Stimulated activated memory B cell treated with anti-CD40 and anti-IgM and Interleukin-4, amounts not matched to agents 10 μg/mL and 1 μg/mL and 100 μg/mL, for 72 hours (primary cell): Measurements from ENCODE around the gene SPIRE1.

ENCODE experiments used
- ATAC-seq: fragments of 150-1000 bp; cut with Tn5 transposase; 2 replicates; pipeline ENCODE4 v1.10.0; 2021
- H3K27ac Mint-ChIP-seq: one replicate; pipeline ENCODE4 v1.8.0; 2022; ENCODE audit warnings: mild to moderate bottlenecking, mixed read lengths
- H3K27me3 Mint-ChIP-seq: one replicate; pipeline ENCODE4 v1.8.0; 2022; ENCODE audit warnings: mixed read lengths
- H3K36me3 Mint-ChIP-seq: one replicate; pipeline ENCODE4 v1.8.0; 2022; ENCODE audit warnings: mixed read lengths
- H3K4me1 Mint-ChIP-seq: one replicate; pipeline ENCODE4 v1.8.0; 2022; ENCODE audit warnings: mixed read lengths
- H3K4me3 Mint-ChIP-seq: one replicate; pipeline ENCODE4 v1.8.0; 2022; ENCODE audit warnings: mild to moderate bottlenecking, moderate library complexity, mixed read lengths
- H3K9me3 Mint-ChIP-seq: one replicate; pipeline ENCODE4 v1.8.0; 2022; ENCODE audit warnings: mixed read lengths

The SPIRE1 gene

DNA sequence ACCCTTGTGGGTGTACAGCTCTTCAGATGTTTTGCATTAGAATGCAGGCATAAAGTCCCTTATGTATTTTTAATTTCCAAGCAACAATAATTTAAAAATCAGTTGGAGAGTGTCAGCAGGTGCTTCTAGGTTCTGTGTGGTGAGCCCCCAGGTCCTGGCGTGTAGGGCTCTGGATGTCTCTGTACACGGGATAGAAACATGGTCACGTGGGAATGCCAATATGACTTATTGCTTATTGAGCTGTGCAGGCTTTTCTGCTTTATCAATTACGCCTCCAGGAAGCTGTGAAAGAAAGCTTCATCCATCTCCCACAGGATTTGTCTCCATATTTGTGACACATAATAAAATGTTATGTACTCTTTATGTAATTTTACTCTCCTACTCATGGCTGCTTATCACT, 212.4 kb downstream of the SPIRE1 start:
- H3K4me1 Mint-ChIP-seq, result no peaks in the 10 kb centered on the region
- H3K27me3 Mint-ChIP-seq, result no peaks in the 10 kb centered on the region
- no peak for ATAC-seq
- H3K36me3 Mint-ChIP-seq, result peaks cover 22% of the 10 kb centered on the region
- H3K4me3 Mint-ChIP-seq, result no peak overlapping the region
- no peak overlapping the region for H3K27ac Mint-ChIP-seq
- H3K9me3 Mint-ChIP-seq, result peaks cover 4% of the 10 kb centered on the region

- H3K9me3 Mint-ChIP-seq, result peaks cover 4% of the 10 kb centered on the region
- no peaks in the 10 kb centered on the region for H3K27me3 Mint-ChIP-seq
- ATAC-seq, result no peak
- H3K4me3 Mint-ChIP-seq, result no peak overlapping the region
- H3K27ac Mint-ChIP-seq, result no peak overlapping the region
- H3K4me1 Mint-ChIP-seq, result no peaks in the 10 kb centered on the region
- H3K36me3 Mint-ChIP-seq, result peaks cover 15% of the 10 kb centered on the region
These were observed 214.4 kb downstream of the SPIRE1 start for GRCh38 chr18:12443551-12443950.

DNA sequence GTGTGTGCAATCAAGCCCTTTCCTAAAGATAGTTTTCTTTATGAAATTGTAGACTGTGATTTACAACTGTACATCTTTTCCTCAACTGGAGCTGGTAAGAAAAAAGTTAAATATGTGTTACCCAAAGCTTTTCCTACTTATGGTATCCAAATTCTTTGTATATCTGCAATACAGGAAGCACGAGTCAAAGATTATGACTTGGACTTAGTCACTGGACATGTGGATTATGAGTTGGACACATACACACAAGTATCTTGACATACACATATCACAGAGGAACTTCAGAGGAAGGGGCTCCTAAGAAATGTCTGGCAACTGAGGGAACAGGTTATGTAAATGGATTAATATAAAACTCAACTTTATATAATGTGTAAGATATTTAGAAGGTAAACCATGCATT, 215.0 kb downstream of the SPIRE1 start:
- ATAC-seq, result no peak
- H3K36me3 Mint-ChIP-seq, result peaks cover 21% of the 10 kb centered on the region

DNA sequence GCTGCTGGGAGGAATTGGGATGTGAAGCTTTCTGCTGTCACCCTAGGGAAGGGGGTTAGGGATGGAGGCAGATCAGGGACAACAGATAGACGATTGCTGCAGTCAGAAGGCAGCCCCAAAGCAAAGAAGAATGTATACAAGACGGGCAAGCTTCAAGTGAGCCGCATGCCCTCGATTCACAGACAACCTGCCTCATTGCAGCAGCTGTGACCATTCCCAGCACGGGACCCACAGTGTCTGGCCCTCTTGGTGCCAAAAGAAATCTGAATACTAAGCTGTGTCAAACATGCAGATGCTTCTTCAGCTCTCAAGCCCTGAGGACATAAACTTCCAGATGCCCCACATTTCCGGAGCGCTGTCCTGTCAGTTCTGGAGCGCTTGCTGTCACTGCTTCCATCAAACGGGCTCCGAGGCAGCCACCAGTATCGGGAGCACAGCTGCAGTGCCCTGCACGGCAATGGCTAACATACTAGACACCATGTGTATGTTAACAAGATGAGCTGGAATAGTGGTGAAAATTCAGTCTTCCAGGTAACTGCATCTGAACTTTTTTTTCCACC, 216.4 kb downstream of the SPIRE1 start:
- Mint-ChIP-seq H3K27me3 (no peaks in the 10 kb centered on the region), H3K9me3 (peaks cover 4% of the 10 kb centered on the region)

More for the DNA sequence above, 215.0 kb downstream of the SPIRE1 start:
- no peak overlapping the region for H3K27ac Mint-ChIP-seq
- no peak overlapping the region for H3K4me3 Mint-ChIP-seq
- no peaks in the 10 kb centered on the region for H3K27me3 Mint-ChIP-seq
- peaks cover 4% of the 10 kb centered on the region for H3K9me3 Mint-ChIP-seq
- no peaks in the 10 kb centered on the region for H3K4me1 Mint-ChIP-seq

DNA sequence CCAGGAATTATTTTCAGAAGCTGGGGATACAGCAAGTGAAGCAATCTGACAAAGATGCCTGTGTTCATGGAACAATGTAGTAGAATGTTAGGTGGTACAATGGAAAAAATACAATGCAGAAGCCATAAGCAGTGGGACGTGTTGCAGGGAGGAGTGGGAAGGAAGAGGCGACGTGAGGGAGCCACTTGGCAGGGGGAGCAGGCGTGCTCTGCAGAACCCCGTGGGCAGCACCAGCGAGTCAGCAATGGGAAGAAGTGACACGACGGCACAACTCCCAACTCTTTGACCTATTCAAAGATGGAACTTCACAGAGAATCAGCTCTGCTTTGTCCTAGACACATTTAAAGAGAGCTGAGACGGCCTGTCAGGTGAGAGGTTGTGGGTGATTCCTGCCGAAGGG, 219.7 kb downstream of the SPIRE1 start:
- H3K27ac Mint-ChIP-seq, result no peak overlapping the region
- H3K4me1 Mint-ChIP-seq, result no peaks in the 10 kb centered on the region
- no peak overlapping the region for H3K4me3 Mint-ChIP-seq
- H3K9me3 Mint-ChIP-seq, result no peaks in the 10 kb centered on the region
- no peaks in the 10 kb centered on the region for H3K27me3 Mint-ChIP-seq
- no peak for ATAC-seq
- peaks cover 30% of the 10 kb centered on the region for H3K36me3 Mint-ChIP-seq

More for the DNA sequence above, 216.4 kb downstream of the SPIRE1 start:
- H3K4me1 Mint-ChIP-seq, result no peaks in the 10 kb centered on the region
- peaks cover 27% of the 10 kb centered on the region for H3K36me3 Mint-ChIP-seq
- ATAC-seq, result no peak
- H3K4me3 Mint-ChIP-seq, result no peak overlapping the region
- H3K27ac Mint-ChIP-seq, result no peak overlapping the region

DNA sequence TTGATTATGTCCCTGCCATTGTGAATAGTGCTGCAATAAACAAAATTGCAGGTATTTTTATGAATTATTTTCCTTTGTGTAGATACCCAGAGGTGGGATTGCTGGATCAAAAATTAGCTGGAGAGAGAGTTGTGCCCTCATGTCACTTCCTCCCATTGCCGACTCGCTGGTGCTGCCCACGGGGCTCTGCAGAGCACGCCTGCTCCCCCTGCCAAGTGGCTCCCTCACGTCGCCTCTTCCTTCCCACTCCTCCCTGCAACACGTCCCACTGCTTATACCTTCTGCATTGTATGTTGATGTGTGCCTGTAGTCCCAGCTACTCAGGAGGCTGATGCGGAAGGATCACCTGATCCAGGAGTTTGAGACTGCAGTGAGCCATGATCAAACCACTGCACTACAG, 222.0 kb downstream of the SPIRE1 start:
- ATAC-seq, result no peak
- no peaks in the 10 kb centered on the region for H3K27me3 Mint-ChIP-seq
- H3K4me1 Mint-ChIP-seq, result no peaks in the 10 kb centered on the region
- H3K4me3 Mint-ChIP-seq, result no peak overlapping the region
- H3K36me3 Mint-ChIP-seq, result peaks cover 37% of the 10 kb centered on the region
- H3K9me3 Mint-ChIP-seq, result no peaks in the 10 kb centered on the region
- no peak overlapping the region for H3K27ac Mint-ChIP-seq

DNA sequence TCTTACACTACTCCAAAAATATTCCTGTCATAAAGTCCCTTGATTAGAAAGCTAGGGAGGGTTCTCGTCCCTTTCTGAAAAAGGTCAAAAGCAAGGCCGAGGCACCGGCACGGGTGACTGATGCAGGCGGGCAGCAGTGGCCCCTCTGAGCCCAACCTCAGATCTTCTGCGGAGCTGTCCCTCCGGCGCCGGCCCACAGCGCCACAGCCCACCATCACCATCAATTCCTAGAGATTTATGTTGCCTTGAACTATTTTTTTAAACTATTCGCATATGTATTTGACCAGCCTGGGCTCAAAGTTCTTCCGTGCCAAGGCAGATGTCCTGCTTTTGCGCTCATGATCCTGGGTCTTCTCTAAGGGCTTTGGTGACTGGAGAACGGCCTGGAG, 223.4 kb downstream of the SPIRE1 start:
- no peaks in the 10 kb centered on the region for H3K9me3 Mint-ChIP-seq
- no peaks in the 10 kb centered on the region for H3K4me1 Mint-ChIP-seq
- H3K27me3 Mint-ChIP-seq, result no peaks in the 10 kb centered on the region
- H3K4me3 Mint-ChIP-seq, result no peak overlapping the region
- H3K36me3 Mint-ChIP-seq, result peaks cover 37% of the 10 kb centered on the region
- no peak for ATAC-seq
- no peak overlapping the region for H3K27ac Mint-ChIP-seq

- H3K27ac Mint-ChIP-seq, result no peak overlapping the region
- no peaks in the 10 kb centered on the region for H3K4me1 Mint-ChIP-seq
- no peak for ATAC-seq
- no peaks in the 10 kb centered on the region for H3K27me3 Mint-ChIP-seq
- no peaks in the 10 kb centered on the region for H3K9me3 Mint-ChIP-seq
- peaks cover 37% of the 10 kb centered on the region for H3K36me3 Mint-ChIP-seq
- no peak overlapping the region for H3K4me3 Mint-ChIP-seq
These were observed 223.9 kb downstream of the SPIRE1 start for GRCh38 chr18:12433829-12434540.

- no peak for ATAC-seq
- Mint-ChIP-seq H3K4me1 (no peaks in the 10 kb centered on the region), H3K9me3 (no peaks in the 10 kb centered on the region), H3K27ac (no peak overlapping the region), H3K4me3 (no peak overlapping the region), H3K36me3 (peaks cover 27% of the 10 kb centered on the region), H3K27me3 (no peaks in the 10 kb centered on the region)
These were observed 225.0 kb downstream of the SPIRE1 start for GRCh38 chr18:12432881-12433280.

DNA sequence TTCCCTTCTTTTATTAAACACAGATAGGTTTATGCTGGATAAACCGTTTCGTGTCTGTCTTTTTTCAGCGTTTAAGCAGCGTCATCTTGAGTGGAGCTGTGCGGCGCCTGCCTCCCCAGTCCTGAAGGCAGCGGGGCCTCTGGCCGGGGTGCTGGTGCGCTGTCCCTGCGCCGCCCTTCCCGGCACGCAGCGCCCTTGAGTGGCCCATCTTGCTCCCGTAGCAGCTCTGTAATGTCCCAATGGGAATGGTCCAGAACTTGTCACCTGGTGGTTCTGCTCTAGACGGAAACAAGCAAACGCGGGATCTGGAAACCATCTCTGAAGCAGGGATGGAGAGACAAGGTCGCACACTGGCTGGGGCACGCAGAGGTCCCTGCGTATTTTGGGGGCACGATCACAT, 225.7 kb downstream of the SPIRE1 start:
- Mint-ChIP-seq H3K36me3 (peaks cover 22% of the 10 kb centered on the region), H3K27me3 (no peaks in the 10 kb centered on the region), H3K4me3 (no peak overlapping the region), H3K4me1 (no peaks in the 10 kb centered on the region), H3K27ac (no peak overlapping the region), H3K9me3 (no peaks in the 10 kb centered on the region)
- ATAC-seq, result no peak

DNA sequence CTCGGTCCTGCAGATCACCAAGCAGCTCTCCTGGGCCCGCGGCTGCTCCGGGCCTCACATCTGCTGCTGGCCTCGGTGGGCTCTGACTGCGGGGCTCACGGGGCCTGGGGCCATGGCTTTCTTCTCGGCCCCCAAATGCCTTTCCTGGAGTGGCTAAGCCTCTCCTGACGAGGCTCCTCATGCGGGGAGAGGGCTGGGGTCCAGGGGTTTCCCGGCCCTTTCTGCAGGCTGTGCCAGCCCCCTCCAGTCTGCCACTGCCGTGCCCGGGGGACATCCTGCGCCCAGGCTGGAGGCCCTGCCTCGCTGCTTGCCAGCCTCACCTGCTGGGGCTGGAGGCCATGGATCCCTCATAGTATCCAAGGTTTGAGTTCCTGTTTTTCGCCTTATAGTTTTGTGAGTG, 226.3 kb downstream of the SPIRE1 start:
- Mint-ChIP-seq H3K4me1 (no peaks in the 10 kb centered on the region), H3K36me3 (peaks cover 22% of the 10 kb centered on the region), H3K4me3 (no peak overlapping the region), H3K27me3 (no peaks in the 10 kb centered on the region), H3K9me3 (no peaks in the 10 kb centered on the region), H3K27ac (no peak overlapping the region)
- no peak for ATAC-seq

DNA sequence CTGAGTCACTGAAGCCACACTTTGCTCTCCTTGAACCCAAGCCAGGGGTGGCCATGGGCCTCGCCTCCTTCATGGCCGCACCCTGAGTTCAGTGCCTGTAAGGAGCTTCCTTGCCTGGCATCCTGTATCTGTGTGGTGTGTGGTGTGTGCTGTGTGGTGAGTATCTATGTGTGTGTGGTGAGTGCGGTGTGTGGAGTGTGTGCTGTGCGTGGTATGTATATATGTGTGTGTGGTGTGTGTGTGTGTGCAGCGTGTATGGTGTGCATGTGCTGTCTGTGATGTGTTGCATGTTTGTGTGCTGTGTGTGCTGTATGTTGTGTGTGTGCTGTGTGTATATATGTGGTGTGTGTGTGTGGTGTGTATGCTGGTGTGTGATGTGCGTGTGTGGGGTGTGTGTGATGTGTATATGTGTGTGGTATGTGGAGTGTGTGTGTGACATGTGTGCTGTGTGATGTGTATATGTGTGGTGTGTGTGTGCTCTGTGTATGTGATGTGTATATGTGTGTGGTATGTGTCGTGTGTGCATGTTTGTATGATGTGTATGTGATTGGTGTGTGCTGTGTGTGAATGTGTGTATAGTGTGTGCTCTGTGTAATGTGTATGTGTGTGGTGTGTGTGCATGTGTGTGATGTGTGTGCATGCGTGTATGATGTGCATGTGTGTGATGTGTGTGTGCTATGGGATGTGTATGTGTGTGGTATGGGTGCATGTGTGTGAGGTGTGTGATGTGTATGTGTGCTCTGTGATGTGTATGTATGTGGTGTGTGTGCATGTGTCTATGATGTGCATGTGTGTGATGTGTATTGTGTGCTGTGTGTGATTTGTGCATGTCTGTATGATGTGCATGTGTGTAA, 227.5 kb downstream of the SPIRE1 start:
- H3K36me3 Mint-ChIP-seq, result peaks cover 17% of the 10 kb centered on the region
- H3K4me3 Mint-ChIP-seq, result no peak overlapping the region
- no peaks in the 10 kb centered on the region for H3K4me1 Mint-ChIP-seq
- H3K27ac Mint-ChIP-seq, result no peak overlapping the region
- no peaks in the 10 kb centered on the region for H3K27me3 Mint-ChIP-seq
- no peaks in the 10 kb centered on the region for H3K9me3 Mint-ChIP-seq
- ATAC-seq, result no peak

GRCh38 chr18:12429556-12429955, 228.4 kb downstream of the SPIRE1 start:
- Mint-ChIP-seq H3K27me3 (no peaks in the 10 kb centered on the region), H3K9me3 (no peaks in the 10 kb centered on the region), H3K4me3 (no peak overlapping the region), H3K4me1 (no peaks in the 10 kb centered on the region), H3K36me3 (peaks cover 16% of the 10 kb centered on the region), H3K27ac (no peak overlapping the region)
- no peak for ATAC-seq

DNA sequence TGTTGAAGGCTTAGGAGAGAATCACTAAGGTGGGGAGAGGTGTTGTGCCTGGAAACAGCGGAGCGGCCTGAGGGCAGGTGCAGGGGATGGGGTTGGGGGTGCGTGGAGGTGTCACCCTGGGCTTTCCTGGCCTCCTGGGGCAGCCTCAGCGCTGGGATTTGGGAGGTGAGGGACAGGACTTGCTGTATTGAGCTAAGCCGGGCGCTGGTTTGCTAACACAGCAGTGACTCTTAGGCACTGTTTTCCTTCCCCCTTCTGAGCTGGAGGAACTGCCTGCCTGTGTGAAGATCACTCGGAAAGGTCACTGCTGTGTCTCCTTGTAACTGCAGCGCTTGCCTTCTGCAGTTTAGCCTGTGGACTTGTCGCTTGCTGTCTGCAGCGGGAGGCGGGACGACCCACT, 229.0 kb downstream of the SPIRE1 start:
- ATAC-seq, result no peak
- H3K4me1 Mint-ChIP-seq, result no peaks in the 10 kb centered on the region
- no peaks in the 10 kb centered on the region for H3K27me3 Mint-ChIP-seq
- no peak overlapping the region for H3K4me3 Mint-ChIP-seq
- H3K27ac Mint-ChIP-seq, result no peak overlapping the region
- no peaks in the 10 kb centered on the region for H3K9me3 Mint-ChIP-seq
- H3K36me3 Mint-ChIP-seq, result peaks cover 9% of the 10 kb centered on the region

DNA sequence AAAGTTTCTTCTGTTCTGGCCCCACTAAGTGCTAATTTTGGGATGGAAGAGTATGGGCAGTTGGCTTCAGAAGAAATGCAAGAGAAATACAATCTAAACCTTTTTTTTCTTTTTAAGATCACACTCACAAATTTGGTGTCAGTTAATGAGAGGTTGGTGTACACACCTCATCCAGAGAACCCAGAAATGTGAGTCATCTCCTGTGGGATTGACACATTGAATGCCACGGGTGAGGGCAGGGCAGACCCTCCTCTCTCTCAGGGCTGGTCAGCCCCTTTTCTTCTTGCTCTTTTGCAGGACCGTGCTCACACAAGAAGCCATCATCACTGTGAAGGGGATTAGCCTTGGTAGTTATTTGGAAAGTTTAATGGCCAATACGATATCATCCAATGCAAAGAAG, 231.0 kb downstream of the SPIRE1 start:
- Mint-ChIP-seq H3K36me3 (peaks cover 7% of the 10 kb centered on the region), H3K27ac (no peak overlapping the region), H3K4me3 (no peak overlapping the region), H3K9me3 (no peaks in the 10 kb centered on the region), H3K27me3 (no peaks in the 10 kb centered on the region), H3K4me1 (no peaks in the 10 kb centered on the region)
- no peak for ATAC-seq

- ATAC-seq, result no peak
- peaks cover 13% of the 10 kb centered on the region for H3K4me1 Mint-ChIP-seq
- H3K36me3 Mint-ChIP-seq, result peaks cover 7% of the 10 kb centered on the region
- H3K27ac Mint-ChIP-seq, result no peak overlapping the region
- H3K4me3 Mint-ChIP-seq, result no peak overlapping the region
- no peaks in the 10 kb centered on the region for H3K9me3 Mint-ChIP-seq
- H3K27me3 Mint-ChIP-seq, result peaks cover 8% of the 10 kb centered on the region
These were observed 233.7 kb downstream of the SPIRE1 start for GRCh38 chr18:12424252-12424651.
